CD4-positive, alpha-beta T cell (primary cell): ENCODE results near the gene ATP2B2. TPM values are rescaled to one million over a fixed set of nuclear protein-coding genes. Genes with fewer than 3 reads are reported as not detected.

Source experiments
- ATAC-seq: fragments of 200-7000 bp; cut with Tn5 transposase; one replicate; pipeline ENCODE4 v1.10.0; 2022; ENCODE audit warnings: mild to moderate bottlenecking; ENCODE audit not compliant: poor library complexity
- CTCF ChIA-PET: fragments of 350-600 bp; sonication (Branson Sonifier 250); formaldehyde crosslinking; loops from one replicate; lab custom pipeline; 2021; ENCODE audit warnings: antibody characterized with exemption, inconsistent platforms; lab: Charles Lee
- POLR2A ChIA-PET: fragments of 350-600 bp; sonication (Branson Sonifier 250); formaldehyde crosslinking; loops from one replicate; lab custom pipeline; 2021; ENCODE audit warnings: antibody characterized with exemption, inconsistent platforms; lab: Charles Lee
- DNase-seq, 14 experiments: peaks; one replicate each; pipeline ENCODE4 v3.0.0-alpha.2; 2013 to 2020; ENCODE audit warnings: mixed read lengths in 2 of 14
- H3K27ac ChIP-seq, 2 donors: one replicate each; pipeline versions ENCODE4 v1.5.1 to v1.7.0; 2013; ENCODE audit warnings: low read length in 2 of 2, low read depth in 1 of 2, mild to moderate bottlenecking in 1 of 2
- H3K27me3 ChIP-seq, 2 experiments: 1 replicate in 1 of 2; 2 replicates in 1 of 2; pipeline versions ENCODE4 v1.6.1 to v1.7.0; 2013; ENCODE audit warnings: low read length in 2 of 2, control low read depth in 1 of 2, mild to moderate bottlenecking in 1 of 2, moderate library complexity in 1 of 2; ENCODE audit not compliant: insufficient read depth in 2 of 2, control insufficient read depth in 1 of 2
- H3K36me3 ChIP-seq: one replicate; pipeline ENCODE4 v1.6.1; 2013; ENCODE audit warnings: low read length, control low read depth; ENCODE audit not compliant: insufficient read depth
- H3K4me1 ChIP-seq: one replicate; pipeline ENCODE4 v1.6.1; 2013; ENCODE audit warnings: low read length, control low read depth; ENCODE audit not compliant: insufficient read depth
- H3K4me3 ChIP-seq: one replicate; pipeline ENCODE4 v1.5.1; 2013; ENCODE audit warnings: mild to moderate bottlenecking, low read length, moderate library complexity
- H3K9me3 ChIP-seq, 2 experiments: 1 replicate in 1 of 2; 2 replicates in 1 of 2; pipeline versions ENCODE4 v1.6.1 to v1.7.0; 2013; ENCODE audit warnings: low read length in 2 of 2, mild to moderate bottlenecking in 2 of 2, control low read depth in 1 of 2, moderate library complexity in 1 of 2; ENCODE audit not compliant: control insufficient read depth in 1 of 2, insufficient read depth in 1 of 2
- H3K27ac Mint-ChIP-seq: one replicate; pipeline ENCODE4 v1.8.0; 2020; ENCODE audit warnings: mixed read lengths
- H3K27me3 Mint-ChIP-seq: one replicate; pipeline ENCODE4 v1.8.0; 2021; ENCODE audit warnings: mixed read lengths
- H3K36me3 Mint-ChIP-seq: one replicate; pipeline ENCODE4 v1.8.0; 2021; ENCODE audit warnings: low read depth, mixed read lengths
- H3K4me1 Mint-ChIP-seq: one replicate; pipeline ENCODE4 v1.8.0; 2021; ENCODE audit warnings: low read depth, mixed read lengths
- H3K4me3 Mint-ChIP-seq: one replicate; pipeline ENCODE4 v1.8.0; 2020; ENCODE audit warnings: mild to moderate bottlenecking, mixed read lengths
- H3K9me3 Mint-ChIP-seq: one replicate; pipeline ENCODE4 v1.8.0; 2020; ENCODE audit warnings: mixed read lengths
- intact Hi-C, 2 experiments: fragments of 100-400 bp; cut with DNase I in 1 of 2; cut with micrococcal nuclease in 1 of 2; formaldehyde crosslinking; loops; one replicate each; pipeline versions ENCODE4 v1.15.1 to v1.9.0; 2023 to 2025; cut with DNase I, micrococcal nuclease
- total RNA-seq, 174 experiments: library from RNA in 2 of 174; stranded (reverse) in 2 of 174; gene quantifications; one replicate each; pipeline ENCODE4 v1.2.3 and lab custom pipeline; 2021 to 2026
- TF ChIP-seq, protein P1 (sequence below): fragments of 200-600 bp; IDR thresholded peaks from one replicate; pipeline ENCODE4 v1.8.0; 2022; ENCODE audit warnings: antibody characterized with exemption, mild to moderate bottlenecking

Gene ATP2B2
- total RNA-seq, 2 experiments from 2014 or later, result not detected

DNA sequence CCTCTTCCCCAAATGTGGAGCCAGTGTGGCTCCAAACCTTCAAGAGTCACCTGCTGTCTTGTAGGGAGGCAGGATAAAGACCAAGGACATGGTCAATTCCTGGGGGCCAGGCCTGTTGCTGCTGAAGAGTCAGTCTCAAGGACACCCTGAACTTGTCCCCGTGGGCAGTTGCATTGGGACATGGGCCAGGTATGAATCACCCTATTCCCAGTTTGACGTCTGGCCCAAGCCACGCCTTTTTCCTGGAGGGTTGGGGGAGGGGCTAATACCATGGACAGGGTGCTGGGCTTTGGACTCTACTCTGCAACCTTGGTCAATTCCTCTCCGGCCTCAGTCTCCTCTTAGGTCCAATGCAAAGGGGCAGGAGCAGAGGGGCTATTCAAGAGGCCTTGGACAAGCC, 10.4 kb downstream of the ATP2B2 start:
- no peaks in the 10 kb centered on the region for H3K27me3 Mint-ChIP-seq
- TF ChIP-seq, protein P1, sequence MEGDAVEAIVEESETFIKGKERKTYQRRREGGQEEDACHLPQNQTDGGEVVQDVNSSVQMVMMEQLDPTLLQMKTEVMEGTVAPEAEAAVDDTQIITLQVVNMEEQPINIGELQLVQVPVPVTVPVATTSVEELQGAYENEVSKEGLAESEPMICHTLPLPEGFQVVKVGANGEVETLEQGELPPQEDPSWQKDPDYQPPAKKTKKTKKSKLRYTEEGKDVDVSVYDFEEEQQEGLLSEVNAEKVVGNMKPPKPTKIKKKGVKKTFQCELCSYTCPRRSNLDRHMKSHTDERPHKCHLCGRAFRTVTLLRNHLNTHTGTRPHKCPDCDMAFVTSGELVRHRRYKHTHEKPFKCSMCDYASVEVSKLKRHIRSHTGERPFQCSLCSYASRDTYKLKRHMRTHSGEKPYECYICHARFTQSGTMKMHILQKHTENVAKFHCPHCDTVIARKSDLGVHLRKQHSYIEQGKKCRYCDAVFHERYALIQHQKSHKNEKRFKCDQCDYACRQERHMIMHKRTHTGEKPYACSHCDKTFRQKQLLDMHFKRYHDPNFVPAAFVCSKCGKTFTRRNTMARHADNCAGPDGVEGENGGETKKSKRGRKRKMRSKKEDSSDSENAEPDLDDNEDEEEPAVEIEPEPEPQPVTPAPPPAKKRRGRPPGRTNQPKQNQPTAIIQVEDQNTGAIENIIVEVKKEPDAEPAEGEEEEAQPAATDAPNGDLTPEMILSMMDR, result no peak
- ChIA-PET POLR2A (no interaction called here), CTCF (no interaction called here)
- ATAC-seq (no peak), DNase-seq (no peak)
- no peak overlapping the region for H3K4me3 Mint-ChIP-seq
- no peaks in the 10 kb centered on the region for H3K9me3 Mint-ChIP-seq
- H3K4me1 ChIP-seq, result no peaks in the 10 kb centered on the region
- no peaks in the 10 kb centered on the region for H3K36me3 Mint-ChIP-seq
- H3K4me3 ChIP-seq, result no peak overlapping the region
- no peaks in the 10 kb centered on the region for H3K36me3 ChIP-seq
- H3K9me3 ChIP-seq, result no peaks in the 10 kb centered on the region
- no peaks in the 10 kb centered on the region for H3K27me3 ChIP-seq
- no peak overlapping the region for H3K27ac Mint-ChIP-seq
- H3K27ac ChIP-seq, result no peak overlapping the region
- H3K4me1 Mint-ChIP-seq, result no peaks in the 10 kb centered on the region
- intact Hi-C loops, result no loop called here

DNA sequence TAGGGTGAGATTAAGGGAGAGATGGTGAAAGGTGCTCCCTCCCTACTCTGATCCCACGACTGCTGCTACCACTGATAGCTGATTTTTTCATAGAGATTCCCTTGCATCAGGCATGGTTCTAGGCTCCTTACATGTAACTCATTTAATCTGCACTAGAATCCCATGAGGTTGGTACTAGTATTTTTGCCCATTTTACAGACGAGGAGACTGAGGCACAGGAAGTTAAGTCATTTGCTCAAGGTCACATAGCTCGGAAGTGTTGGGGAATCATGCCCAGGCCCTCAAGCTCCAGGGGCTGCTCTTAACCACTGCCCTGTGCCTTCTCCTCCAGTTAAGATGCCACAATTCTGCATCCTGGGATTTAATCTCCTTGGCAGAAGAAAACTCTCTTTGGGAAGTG, 11.2 kb downstream of the ATP2B2 start:
- Histone ChIP-seq H3K27me3 (no peaks in the 10 kb centered on the region), H3K27ac (no peak overlapping the region), H3K4me3 (no peak overlapping the region), H3K9me3 (no peaks in the 10 kb centered on the region), H3K36me3 (no peaks in the 10 kb centered on the region), H3K4me1 (no peaks in the 10 kb centered on the region)
- TF ChIP-seq, protein P1, result no peak
- H3K36me3 Mint-ChIP-seq, result no peaks in the 10 kb centered on the region
- CTCF ChIA-PET, result no interaction called here
- no peak overlapping the region for H3K4me3 Mint-ChIP-seq
- intact Hi-C loops, result no loop called here
- no peak for DNase-seq
- H3K27me3 Mint-ChIP-seq, result no peaks in the 10 kb centered on the region
- POLR2A ChIA-PET, result no interaction called here
- no peaks in the 10 kb centered on the region for H3K9me3 Mint-ChIP-seq
- no peak overlapping the region for H3K27ac Mint-ChIP-seq
- H3K4me1 Mint-ChIP-seq, result no peaks in the 10 kb centered on the region
- no peak for ATAC-seq

DNA sequence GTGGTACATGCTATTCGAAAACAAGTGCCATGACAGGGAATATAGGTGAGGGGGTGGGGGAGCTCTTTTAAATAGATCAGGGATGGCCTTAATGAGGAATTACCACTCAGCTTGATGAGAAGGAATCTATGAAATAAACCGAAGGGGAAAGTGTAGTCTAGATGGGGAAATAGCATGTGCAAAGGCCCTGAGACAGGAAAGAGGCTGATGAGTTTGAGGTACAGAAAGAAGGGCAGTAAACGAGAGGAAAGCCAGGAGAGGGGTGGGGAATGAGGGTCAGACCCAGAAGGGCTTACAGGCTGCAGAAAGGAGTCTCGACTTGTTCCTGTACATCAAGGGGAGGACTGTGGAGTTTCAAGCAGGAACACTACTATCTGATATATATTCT, 12.2 kb downstream of the ATP2B2 start:
- Histone ChIP-seq H3K27me3 (no peaks in the 10 kb centered on the region), H3K4me1 (no peaks in the 10 kb centered on the region), H3K9me3 (no peaks in the 10 kb centered on the region), H3K36me3 (no peaks in the 10 kb centered on the region), H3K4me3 (no peak overlapping the region), H3K27ac (no peak overlapping the region)
- TF ChIP-seq, protein P1, result no peak
- Mint-ChIP-seq H3K27ac (no peak overlapping the region), H3K9me3 (no peaks in the 10 kb centered on the region), H3K27me3 (no peaks in the 10 kb centered on the region), H3K36me3 (no peaks in the 10 kb centered on the region), H3K4me1 (no peaks in the 10 kb centered on the region), H3K4me3 (no peak overlapping the region)
- intact Hi-C loops, result no loop called here
- ATAC-seq (no peak), DNase-seq (no peak)
- POLR2A ChIA-PET, result no interaction called here
- CTCF ChIA-PET, result no interaction called here
